GM23248 (cell line): ENCODE measurements around the gene ZNF354C. TPM values are rescaled to one million over a fixed set of nuclear protein-coding genes. Genes with fewer than 3 reads are reported as not detected.

Experiments
- DNase-seq: peaks from one replicate; pipeline ENCODE4 v3.0.0-alpha.2; 2015
- H2AFZ ChIP-seq: fragments of 200-600 bp; sonication (generic); 2 replicates; pipeline ENCODE4 v1.6.1; 2016; ENCODE audit warnings: antibody characterized with exemption
- H3F3A ChIP-seq: fragments of 200-600 bp; sonication (generic); 2 replicates; pipeline ENCODE4 v1.6.1; 2016; ENCODE audit warnings: mild to moderate bottlenecking, antibody characterized with exemption, mixed run types; ENCODE audit not compliant: insufficient read depth
- H3K27ac ChIP-seq: fragments of 200-600 bp; sonication (generic); 2 replicates; pipeline ENCODE4 v1.5.1; 2016; ENCODE audit warnings: mild to moderate bottlenecking
- H3K27me3 ChIP-seq: fragments of 200-600 bp; sonication (generic); replicated peaks from 2 replicates; pipeline ENCODE4 v1.6.1; 2016; ENCODE audit warnings: mild to moderate bottlenecking; ENCODE audit not compliant: insufficient read depth
- H3K36me3 ChIP-seq: fragments of 200-600 bp; sonication (generic); 2 replicates; pipeline ENCODE4 v1.6.1; 2016; ENCODE audit warnings: low read depth, mild to moderate bottlenecking
- H3K4me1 ChIP-seq: fragments of 200-600 bp; sonication (generic); 2 replicates; pipeline ENCODE4 v1.6.1; 2016; ENCODE audit warnings: mild to moderate bottlenecking; ENCODE audit not compliant: insufficient read depth
- H3K4me2 ChIP-seq: fragments of 200-600 bp; sonication (generic); one replicate; pipeline ENCODE4 v1.6.1; 2016; ENCODE audit warnings: mild to moderate bottlenecking; ENCODE audit not compliant: unreplicated experiment
- H3K4me3 ChIP-seq: fragments of 200-600 bp; sonication (generic); 2 replicates; pipeline ENCODE4 v1.5.1; 2016; ENCODE audit warnings: mild to moderate bottlenecking
- H3K79me2 ChIP-seq: fragments of 200-600 bp; sonication (generic); 2 replicates; pipeline ENCODE4 v1.6.1; 2016; ENCODE audit warnings: mild to moderate bottlenecking; ENCODE audit not compliant: insufficient read depth
- H3K9ac ChIP-seq: fragments of 200-600 bp; sonication (generic); 2 replicates; pipeline ENCODE4 v1.6.1; 2016; ENCODE audit warnings: mild to moderate bottlenecking
- H3K9me2 ChIP-seq: fragments of 200-600 bp; sonication (generic); 2 replicates; pipeline ENCODE4 v1.6.1; 2016; ENCODE audit warnings: mixed run types, mild to moderate bottlenecking, moderate library complexity; ENCODE audit not compliant: insufficient read depth
- H3K9me3 ChIP-seq: fragments of 200-600 bp; sonication (generic); one replicate; pipeline ENCODE4 v1.6.1; 2017; ENCODE audit warnings: low read depth
- H4K20me1 ChIP-seq: fragments of 200-600 bp; sonication (generic); 2 replicates; pipeline ENCODE4 v1.6.0; 2016; ENCODE audit not compliant: insufficient read depth
- EZH2 ChIP-seq: fragments of 200-600 bp; sonication (generic); IDR thresholded peaks from 2 replicates; pipeline ENCODE4 v1.6.1; 2018; ENCODE audit warnings: antibody characterized with exemption, mild to moderate bottlenecking; ENCODE audit not compliant: insufficient read depth, poor library complexity, severe bottlenecking
- EZH2phosphoT487 ChIP-seq: fragments of 200-600 bp; sonication (generic); IDR thresholded peaks from 2 replicates; pipeline ENCODE4 v1.6.1; 2018; ENCODE audit warnings: antibody characterized with exemption, moderate library complexity, mild to moderate bottlenecking, low read depth; ENCODE audit not compliant: insufficient read depth
- WGBS, 2 experiments: methylation state at CpG; one replicate each; pipeline ENCODE4 v1.1.6; 2015 to 2017; ENCODE audit warnings: low lambda C conversion rate in 2 of 2, low coverage in 1 of 2; ENCODE audit errors: missing lambda C conversion rate in 2 of 2; 5-methylcytosine and 5-hydroxymethylcytosine counted together
- in situ Hi-C: fragments of 300-500 bp; cut with MboI; formaldehyde crosslinking; loops from 2 replicates; pipeline ENCODE4 v1.15.0; 2020
- polyA plus RNA-seq: library from polyadenylated mRNA; unstranded; fragments of >200 nt; fragmentation: Nextera tagmentation; extraction: Ambion mirVana; gene quantifications from 2 replicates; pipeline ENCODE4 v1.2.1, GENCODE V29; 2016
- total RNA-seq: library from RNA; depleted of rRNA; stranded (reverse); fragments of >200 nt; shearing (Covaris generic); gene quantifications from 2 replicates; pipeline ENCODE4 v1.2.3, GENCODE V29; 2014

ZNF354C gene
- total and polyA plus RNA-seq, 2 experiments from 2014 or later: 2.5 to 6.9 TPM

DNA sequence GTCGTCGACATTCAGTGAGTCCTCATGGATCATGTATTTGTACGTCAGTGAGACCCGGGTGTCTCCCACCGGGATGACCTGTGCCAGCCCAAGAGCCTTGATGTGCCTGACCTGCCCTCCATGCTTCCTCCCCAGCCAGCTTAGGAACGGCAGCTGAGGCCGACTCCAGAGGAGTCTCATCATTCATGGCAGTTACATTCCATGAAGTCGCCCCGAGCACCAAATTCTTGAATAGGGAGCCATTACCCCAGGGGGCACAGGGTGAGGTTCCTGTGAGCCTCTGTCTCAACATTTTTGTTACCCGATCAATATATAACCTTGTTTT lies 67.8 kb downstream of the ZNF354C start:
- Histone ChIP-seq H3K27ac (no peak overlapping the region), H3K9me2 (no peaks in the 10 kb centered on the region), H3K36me3 (no peaks in the 10 kb centered on the region; the same call in 1 of the 2 replicates), H3F3A (no peaks in the 10 kb centered on the region), H3K9me3 (no peaks in the 10 kb centered on the region), H3K4me3 (no peak overlapping the region), H3K27me3 (no peaks in the 10 kb centered on the region), H3K4me1 (no peaks in the 10 kb centered on the region), H4K20me1 (no peaks in the 10 kb centered on the region), H3K9ac (no peak overlapping the region), H2AFZ (no peak overlapping the region), H3K79me2 (no peaks in the 10 kb centered on the region), H3K4me2 (no peak overlapping the region)
- in situ Hi-C loops: no loop called here
- 87 to 93% methylated on average over 8 to 10 of the region's 10 CpGs for WGBS, 2 experiments
- TF ChIP-seq EZH2phosphoT487 (no peak), EZH2 (no peak)
- DNase-seq: no peak

DNA sequence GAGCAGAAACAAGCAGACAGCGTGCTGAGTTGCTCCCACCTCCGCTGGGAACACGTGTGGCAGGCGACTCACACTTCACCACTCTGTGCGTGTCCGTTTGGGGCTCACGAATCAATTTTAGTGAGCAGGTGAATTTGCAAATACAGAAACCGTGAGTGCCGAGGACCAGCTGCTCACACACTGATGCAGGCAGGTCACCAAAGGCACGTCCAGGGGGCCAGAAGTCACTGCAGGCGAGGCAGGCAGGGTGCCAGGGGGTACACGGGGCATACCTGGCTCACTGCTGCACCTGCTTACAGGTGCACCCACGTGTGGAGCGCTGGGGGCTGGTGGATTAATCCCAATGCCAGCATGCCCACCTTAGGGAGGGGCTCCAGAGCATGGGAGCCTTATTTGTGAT lies 68.8 kb downstream of the ZNF354C start:
- Histone ChIP-seq H3K27me3 (no peaks in the 10 kb centered on the region), H3K9me3 (no peaks in the 10 kb centered on the region), H3K9ac (no peak overlapping the region), H3K27ac (no peak overlapping the region), H3K4me3 (no peak overlapping the region), H3F3A (no peaks in the 10 kb centered on the region), H4K20me1 (no peaks in the 10 kb centered on the region), H3K36me3 (no peaks in the 10 kb centered on the region; the same call in 1 of the 2 replicates), H2AFZ (no peak overlapping the region), H3K4me2 (no peak overlapping the region), H3K4me1 (no peaks in the 10 kb centered on the region), H3K9me2 (no peaks in the 10 kb centered on the region), H3K79me2 (no peaks in the 10 kb centered on the region)
- 88 to 89% methylated on average over 14 of the region's 14 CpGs for WGBS, 2 experiments
- no peak for DNase-seq
- TF ChIP-seq EZH2 (no peak), EZH2phosphoT487 (no peak)
- in situ Hi-C loops: no loop called here

DNA sequence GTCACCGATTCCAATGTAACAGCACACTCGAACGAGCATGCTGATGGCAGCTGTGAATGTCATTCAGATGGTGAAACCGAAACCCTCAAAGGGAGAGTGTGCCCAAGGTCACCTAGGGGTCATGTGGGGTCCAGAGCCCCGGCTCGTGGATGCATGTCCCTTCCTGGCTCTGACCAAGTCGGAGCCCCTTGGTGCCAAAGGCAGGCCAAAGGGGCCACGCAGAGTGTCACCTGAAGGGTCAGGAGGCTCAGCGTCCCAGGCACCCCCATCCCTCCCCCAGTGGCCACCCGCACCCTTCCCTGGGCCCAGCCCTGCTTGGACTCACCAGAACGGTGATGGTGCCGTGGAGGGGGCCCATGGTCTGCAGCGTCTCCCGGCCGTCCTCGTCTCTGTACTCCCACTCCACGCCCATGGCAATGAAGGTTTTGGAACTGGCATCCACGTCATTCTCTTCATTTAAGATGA lies 69.5 kb downstream of the ZNF354C start:
- no peaks in the 10 kb centered on the region for H3F3A ChIP-seq
- H3K9me3 ChIP-seq: no peaks in the 10 kb centered on the region
- no peak for TF ChIP-seq EZH2phosphoT487
- no peak for TF ChIP-seq EZH2
- no peak overlapping the region for H3K4me3 ChIP-seq
- H3K9ac ChIP-seq: no peak overlapping the region
- no peaks in the 10 kb centered on the region for H3K79me2 ChIP-seq
- H3K9me2 ChIP-seq: no peaks in the 10 kb centered on the region
- H3K27ac ChIP-seq: no peak overlapping the region
- no peak for DNase-seq
- no peak overlapping the region for H3K4me2 ChIP-seq
- H2AFZ ChIP-seq: no peak overlapping the region
- H3K36me3 ChIP-seq: no peaks in the 10 kb centered on the region; the same call in 1 of the 2 replicates
- in situ Hi-C loops: no loop called here
- no peaks in the 10 kb centered on the region for H4K20me1 ChIP-seq
- no peaks in the 10 kb centered on the region for H3K27me3 ChIP-seq
- 86 to 88% methylated on average over 17 to 18 of the region's 18 CpGs for WGBS, 2 experiments
- no peaks in the 10 kb centered on the region for H3K4me1 ChIP-seq

DNA sequence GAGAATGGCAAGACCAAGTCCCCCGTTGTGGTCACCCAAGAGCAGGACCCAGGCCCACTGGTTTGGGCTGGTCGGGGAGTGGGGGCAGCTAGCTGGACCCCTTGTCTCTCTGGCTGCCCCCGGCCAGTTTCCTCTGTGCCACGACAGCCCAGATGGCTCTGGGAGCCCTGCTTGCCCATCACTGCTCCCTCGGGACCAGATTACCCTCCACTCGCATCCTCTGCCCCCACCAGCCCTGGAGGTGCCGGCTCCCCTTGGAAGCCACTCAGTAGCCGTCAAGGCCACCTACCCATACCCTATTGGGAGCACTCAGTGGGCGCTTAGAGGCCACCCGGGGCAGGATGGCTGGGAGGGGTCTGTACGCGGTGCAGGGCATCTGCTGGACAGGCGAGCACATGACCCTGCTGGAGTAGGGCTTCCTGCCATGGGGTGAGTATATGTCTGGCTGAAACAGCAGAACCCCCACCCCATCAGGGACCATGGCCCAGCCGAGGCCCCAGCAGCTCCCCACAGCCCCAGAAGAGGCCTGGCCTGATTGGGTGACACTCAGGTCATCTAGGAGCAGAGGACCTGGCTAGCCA lies 70.0 kb downstream of the ZNF354C start:
- no peaks in the 10 kb centered on the region for H4K20me1 ChIP-seq
- no peaks in the 10 kb centered on the region for H3K4me1 ChIP-seq
- H2AFZ ChIP-seq: no peak overlapping the region
- H3K27ac ChIP-seq: no peak overlapping the region
- DNase-seq: no peak
- in situ Hi-C loops: no loop called here
- 93% methylated on average over 13 to 14 of the region's 14 CpGs for WGBS, 2 experiments
- H3K9me2 ChIP-seq: no peaks in the 10 kb centered on the region
- no peak overlapping the region for H3K4me3 ChIP-seq
- H3K36me3 ChIP-seq: no peaks in the 10 kb centered on the region; the same call in 1 of the 2 replicates
- no peaks in the 10 kb centered on the region for H3K9me3 ChIP-seq
- TF ChIP-seq EZH2phosphoT487 (no peak), EZH2 (no peak)
- H3K79me2 ChIP-seq: no peaks in the 10 kb centered on the region
- no peak overlapping the region for H3K4me2 ChIP-seq
- H3K27me3 ChIP-seq: no peaks in the 10 kb centered on the region
- no peak overlapping the region for H3K9ac ChIP-seq
- no peaks in the 10 kb centered on the region for H3F3A ChIP-seq
